ENCODE measurements around the gene ACTN4. TPM values are rescaled to one million over a fixed set of nuclear protein-coding genes. Genes with fewer than 3 reads are reported as not detected.

Gene ACTN4
- total RNA-seq, 1 donor from 2014 or later, result 628 TPM

- DNase-seq (ENCODE audit: low spot score), result no peak
Observed at GRCh38 chr19:38695832-38696728, 48.6 kb downstream of the ACTN4 start.

GRCh38 chr19:38696729-38697055 is 49.2 kb downstream of the ACTN4 start:
- no peak for DNase-seq (ENCODE audit: low spot score)

- DNase-seq (ENCODE audit: low spot score), result no peak
Observed at GRCh38 chr19:38697197-38697596, 49.7 kb downstream of the ACTN4 start.

GRCh38 chr19:38697641-38698071 is 50.2 kb downstream of the ACTN4 start:
- no peak for DNase-seq (ENCODE audit: low spot score)

- DNase-seq (ENCODE audit: low spot score), result no peak
Observed at GRCh38 chr19:38698225-38699026, 51.0 kb downstream of the ACTN4 start.

- no peak for DNase-seq (ENCODE audit: low spot score)
Observed at GRCh38 chr19:38699027-38699346, 51.5 kb downstream of the ACTN4 start.

GRCh38 chr19:38699647-38700349 is 52.3 kb downstream of the ACTN4 start:
- no peak for DNase-seq (ENCODE audit: low spot score)

GRCh38 chr19:38700350-38700901 is 53.0 kb downstream of the ACTN4 start:
- no peak for DNase-seq (ENCODE audit: low spot score)

GRCh38 chr19:38700902-38701454 is 53.5 kb downstream of the ACTN4 start:
- no peak for DNase-seq (ENCODE audit: low spot score)

GRCh38 chr19:38701455-38702063 is 54.1 kb downstream of the ACTN4 start:
- peak; percentile 61 for DNase-seq (ENCODE audit: low spot score)

GRCh38 chr19:38702278-38702677 is 54.8 kb downstream of the ACTN4 start:
- DNase-seq (ENCODE audit: low spot score), result no peak

GRCh38 chr19:38703509-38703908 is 56.1 kb downstream of the ACTN4 start:
- no peak for DNase-seq (ENCODE audit: low spot score)

- no peak for DNase-seq (ENCODE audit: low spot score)
Observed at GRCh38 chr19:38704488-38705026, 57.1 kb downstream of the ACTN4 start.

GRCh38 chr19:38705197-38706019 is 58.0 kb downstream of the ACTN4 start:
- no peak for DNase-seq (ENCODE audit: low spot score)

GRCh38 chr19:38706792-38707511 is 59.5 kb downstream of the ACTN4 start:
- DNase-seq (ENCODE audit: low spot score), result no peak

- DNase-seq (ENCODE audit: low spot score), result peak; percentile 85
Observed at GRCh38 chr19:38707512-38708114, 60.2 kb downstream of the ACTN4 start.

- DNase-seq (ENCODE audit: low spot score), result no peak
Observed at GRCh38 chr19:38708413-38709024, 61.1 kb downstream of the ACTN4 start.

GRCh38 chr19:38709119-38709518 is 61.7 kb downstream of the ACTN4 start:
- no peak for DNase-seq (ENCODE audit: low spot score)
